MV-4-11 (cell line): ENCODE results near the gene TMEM132A.

Experiments
- DNase-seq: peaks from one replicate; lab custom pipeline; 2025; lab: John Stamatoyannopoulos, UW

Gene TMEM132A

DNA sequence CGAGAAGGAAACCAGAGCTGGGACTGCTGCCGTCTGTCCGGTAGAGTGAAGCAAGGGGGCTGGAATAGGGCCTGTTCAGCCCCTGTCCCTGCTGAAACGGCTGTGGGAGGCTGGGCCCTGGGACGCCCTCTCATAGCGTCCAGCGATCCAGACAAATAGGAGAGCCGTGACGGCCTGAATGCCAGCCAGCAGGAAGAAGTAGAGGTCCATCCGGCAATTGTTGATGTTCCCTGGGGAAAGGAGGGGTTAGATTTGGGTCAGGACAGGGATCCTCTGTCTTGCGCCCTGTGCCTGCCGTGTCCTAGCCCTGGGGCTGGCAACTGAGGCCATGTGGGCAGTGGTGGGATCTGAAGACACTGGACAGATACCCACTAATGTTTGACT, 12.9 kb downstream of the TMEM132A start:
- DNase-seq = no peak

DNA sequence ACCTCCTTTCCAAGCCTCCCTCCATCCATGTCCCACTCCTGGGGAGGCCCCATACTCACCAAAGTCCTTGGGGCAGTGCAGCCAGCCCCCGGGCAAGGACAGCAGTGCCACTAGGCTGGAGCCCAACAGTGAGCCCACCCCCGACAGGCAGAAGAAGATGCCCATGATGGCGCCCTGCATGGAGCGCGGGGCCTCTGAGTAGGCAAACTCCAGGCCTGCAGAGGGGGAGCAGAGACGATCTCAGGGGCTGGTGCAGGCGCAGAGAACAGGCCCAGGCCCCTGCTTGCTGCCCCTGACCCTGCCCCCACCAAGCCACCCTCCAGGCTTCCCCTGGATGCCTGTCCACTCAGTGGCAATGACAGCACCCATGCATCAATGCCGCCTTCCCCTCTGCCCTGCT, 13.6 kb downstream of the TMEM132A start:
- DNase-seq = no peak

DNA sequence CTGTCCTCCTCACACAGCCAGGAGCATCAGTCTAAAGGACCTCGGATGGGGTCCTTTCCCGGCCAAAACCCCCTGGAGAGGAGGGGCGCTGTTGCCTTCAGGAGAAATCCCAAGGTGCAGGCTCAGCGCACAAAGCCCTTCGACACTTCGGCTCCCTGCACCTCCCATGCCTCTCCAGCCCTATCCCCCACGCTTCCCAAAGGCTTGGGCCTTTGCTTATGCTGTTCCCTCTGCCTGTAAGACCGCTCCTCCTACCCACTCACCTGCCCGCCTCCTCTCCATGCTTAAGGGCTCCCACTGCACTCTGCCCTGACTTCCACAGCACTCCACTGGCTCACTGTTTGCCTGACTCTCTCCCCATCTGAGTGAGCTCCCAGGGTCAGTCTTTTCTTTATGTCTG, 14.2 kb downstream of the TMEM132A start:
- DNase-seq = no peak

- DNase-seq = no peak
Measured at GRCh38 chr11:60939301-60939700, 15.0 kb downstream of the TMEM132A start.

DNA sequence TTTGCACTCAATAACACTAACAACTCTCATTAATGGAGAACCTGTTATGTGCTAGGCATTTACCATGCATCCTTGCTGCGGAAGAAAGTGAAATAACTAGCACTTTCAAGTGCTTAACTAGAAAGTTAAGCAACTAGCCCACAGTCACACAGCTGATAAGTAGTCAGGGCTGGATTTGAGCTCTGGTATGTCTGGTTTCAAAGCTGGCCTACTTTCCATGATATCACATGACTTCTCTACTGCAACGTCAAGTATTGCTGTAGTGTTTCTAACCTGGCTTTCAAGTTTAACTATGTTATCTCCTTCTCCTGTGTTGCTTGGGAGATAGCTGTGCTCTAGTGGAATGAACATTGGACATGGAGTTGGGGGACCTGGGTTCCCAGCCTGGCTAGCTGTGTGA, 15.6 kb downstream of the TMEM132A start:
- no peak for DNase-seq

DNA sequence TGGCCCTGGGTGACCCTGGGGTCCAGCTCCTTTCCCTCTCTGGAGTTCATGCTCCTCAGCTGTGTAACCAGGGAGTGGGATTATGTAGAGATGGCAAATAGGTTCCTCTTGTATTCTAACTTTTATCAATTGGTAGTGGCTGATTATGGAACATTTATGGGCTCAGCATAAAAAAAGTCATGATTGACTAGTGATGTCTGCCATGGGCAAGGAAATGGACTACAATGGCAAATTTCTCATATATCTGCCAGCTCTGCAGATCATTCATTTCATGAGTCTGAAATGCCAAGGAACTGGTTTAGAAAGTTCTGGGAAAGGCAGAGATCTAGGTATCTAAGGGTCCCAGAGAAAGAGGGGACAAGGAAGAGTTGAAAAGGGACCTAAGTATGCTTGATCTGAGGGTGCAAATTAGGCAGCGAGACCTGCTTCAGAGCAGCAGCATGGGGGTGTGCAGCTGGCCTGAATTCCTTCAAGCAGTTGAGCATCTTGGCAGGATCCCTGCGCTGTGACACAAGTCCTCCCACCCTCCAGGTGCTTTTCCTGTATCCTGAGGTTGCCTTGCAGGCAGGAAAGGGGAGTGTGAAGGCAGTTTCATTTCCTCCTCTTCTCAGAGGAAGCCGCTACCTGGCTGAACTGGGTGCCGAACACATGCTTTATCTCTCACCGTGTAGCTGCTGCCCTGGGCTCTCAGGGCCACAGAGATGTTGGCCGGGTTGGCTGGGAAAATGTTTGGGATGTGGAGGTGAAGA, 17.3 kb downstream of the TMEM132A start:
- DNase-seq = no peak

DNA sequence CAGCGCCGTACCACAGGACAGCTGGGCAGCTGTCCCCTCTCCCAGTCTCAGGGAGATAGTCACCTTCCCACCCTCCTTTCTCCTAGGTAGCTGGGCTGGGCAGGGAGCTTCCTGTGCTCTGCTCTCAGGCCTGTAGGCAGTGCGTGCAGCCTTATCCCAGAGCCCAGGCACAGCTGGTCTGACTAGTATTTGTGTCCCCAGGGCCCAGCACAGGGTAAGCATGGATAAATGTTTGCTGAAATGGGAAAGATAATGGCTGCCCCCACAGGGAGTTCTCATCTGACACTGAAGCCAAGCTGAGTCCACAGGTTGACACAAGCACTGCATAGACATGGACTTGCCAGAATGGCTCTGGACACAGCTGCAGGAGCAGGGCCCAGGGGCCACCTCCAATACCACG, 18.0 kb downstream of the TMEM132A start:
- no peak for DNase-seq

GRCh38 chr11:60942970-60943565, 18.8 kb downstream of the TMEM132A start:
- no peak for DNase-seq

DNA sequence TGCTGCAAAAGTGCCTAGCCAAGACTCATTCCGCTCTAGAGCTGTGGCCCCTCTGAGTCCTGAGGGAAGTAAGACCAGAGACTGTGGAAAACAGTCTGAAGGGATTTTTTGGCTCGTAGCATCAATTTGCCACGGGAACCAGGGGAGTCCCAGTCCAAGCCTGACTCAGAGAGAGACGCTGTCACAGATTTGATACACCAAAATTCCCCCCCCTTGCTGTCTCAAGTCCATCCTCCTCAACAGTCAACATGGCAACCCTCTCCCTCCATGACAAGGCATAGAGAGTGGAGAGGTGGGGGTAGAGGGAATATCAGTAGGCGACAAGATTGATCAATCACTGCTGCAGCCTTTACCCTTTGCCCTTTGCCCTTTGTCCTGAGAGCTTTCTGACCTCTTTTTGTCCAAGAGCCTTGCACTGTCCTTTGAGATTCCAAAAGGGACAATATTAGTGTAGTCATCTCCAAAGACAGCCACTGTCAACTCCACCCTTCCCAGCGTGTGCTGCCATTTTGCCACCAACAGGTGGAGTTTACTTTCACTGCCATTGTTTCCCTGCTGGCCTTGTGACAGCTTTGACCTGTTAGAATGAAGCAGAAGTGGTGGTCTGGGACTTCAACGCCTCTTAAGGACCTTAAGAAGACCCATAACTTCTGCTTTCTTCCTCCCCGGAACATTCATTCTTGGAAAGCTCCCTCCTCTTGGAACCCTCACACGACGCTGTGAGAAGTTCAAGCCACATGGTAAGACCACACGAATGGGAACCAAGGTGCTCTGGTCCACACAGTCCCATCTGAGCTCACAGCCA, 20.4 kb downstream of the TMEM132A start:
- peak; percentile 87 for DNase-seq

GRCh38 chr11:60945295-60945667, 21.0 kb downstream of the TMEM132A start:
- no peak for DNase-seq

- no peak for DNase-seq
Measured at GRCh38 chr11:60946601-60947264, 22.5 kb downstream of the TMEM132A start.

DNA sequence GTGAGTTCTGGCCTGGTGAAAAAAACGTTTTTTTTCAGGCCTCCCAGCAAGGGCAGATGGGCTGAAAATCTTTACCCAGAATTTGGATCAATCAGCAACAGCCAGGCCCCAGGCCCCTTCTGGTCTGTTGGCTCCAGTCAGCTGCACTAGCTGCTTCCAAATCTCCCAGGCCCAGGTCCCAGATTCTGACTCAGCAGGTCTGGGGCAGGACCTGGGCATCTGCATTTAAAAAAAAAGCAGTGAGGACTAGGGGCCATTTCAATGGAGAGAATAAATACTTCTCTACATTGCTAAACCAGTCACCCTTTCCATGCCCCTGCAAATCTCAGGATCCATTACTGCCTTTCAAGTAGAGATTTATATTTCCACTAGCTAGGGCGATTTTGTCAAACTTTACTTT, 23.4 kb downstream of the TMEM132A start:
- no peak for DNase-seq

DNA sequence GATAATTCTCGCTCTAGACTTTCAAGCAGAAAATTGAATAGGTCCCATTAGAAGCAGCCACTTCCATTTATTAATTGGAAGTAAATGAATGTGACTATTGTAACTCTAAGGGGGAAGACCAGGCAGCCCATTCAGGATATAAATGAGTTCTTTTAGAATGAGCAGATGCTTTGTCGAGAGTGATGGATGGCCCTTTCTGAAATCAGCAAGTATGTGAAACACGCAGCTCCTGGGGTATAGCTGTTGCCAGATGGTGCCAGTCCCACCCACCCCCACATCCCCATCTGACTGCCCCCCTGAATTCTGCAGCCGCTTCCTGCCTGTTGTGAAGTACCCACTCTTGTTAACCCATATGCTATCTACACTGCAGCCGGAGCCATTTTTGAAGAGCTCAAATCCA, 24.0 kb downstream of the TMEM132A start:
- DNase-seq = no peak

GRCh38 chr11:60950024-60950423, 25.8 kb downstream of the TMEM132A start:
- DNase-seq = no peak

DNA sequence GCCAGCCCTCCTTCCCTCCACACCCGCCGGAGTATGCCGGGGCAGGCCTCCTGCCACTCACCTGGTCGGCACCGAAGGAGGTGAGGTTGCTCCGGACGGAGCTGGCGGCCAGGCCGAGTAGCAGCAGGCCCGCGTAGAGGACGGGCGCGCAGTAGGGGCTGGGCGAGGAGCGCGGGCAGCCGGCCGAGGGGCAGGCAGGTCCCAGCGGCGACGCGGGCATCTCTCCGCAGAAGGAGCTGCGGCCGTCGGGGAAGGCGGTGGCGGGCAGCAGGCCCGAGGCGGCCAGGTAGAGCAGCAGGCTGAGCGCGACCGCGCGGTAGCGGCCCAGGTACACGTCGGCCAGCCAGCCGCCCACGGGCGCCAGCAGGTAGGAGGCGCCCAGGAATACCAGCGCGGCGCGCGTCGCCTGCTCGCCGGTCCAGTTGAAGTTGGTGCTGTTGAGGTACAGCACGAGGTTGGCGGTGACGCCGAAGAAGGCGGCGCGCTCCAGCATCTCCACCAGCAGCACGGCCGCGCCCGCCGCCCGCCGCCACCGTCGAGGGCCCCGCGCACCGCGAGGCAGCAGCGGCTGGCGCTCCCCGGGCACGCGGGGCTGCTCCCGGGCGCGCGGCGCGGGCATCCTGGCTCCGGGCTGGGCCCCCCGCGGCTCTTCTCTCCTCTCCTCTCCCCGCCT, 26.8 kb downstream of the TMEM132A start:
- no peak for DNase-seq

GRCh38 chr11:60951606-60951903, 27.3 kb downstream of the TMEM132A start:
- no peak for DNase-seq

GRCh38 chr11:60951904-60952741, 27.9 kb downstream of the TMEM132A start, which contains the start of gene SLC15A3:
TSS of gene SLC15A3 (minus strand) at chr11:60952176. CDS start at chr11:60951551, 625 bp downstream.
- DNase-seq = peak; percentile 95

DNA sequence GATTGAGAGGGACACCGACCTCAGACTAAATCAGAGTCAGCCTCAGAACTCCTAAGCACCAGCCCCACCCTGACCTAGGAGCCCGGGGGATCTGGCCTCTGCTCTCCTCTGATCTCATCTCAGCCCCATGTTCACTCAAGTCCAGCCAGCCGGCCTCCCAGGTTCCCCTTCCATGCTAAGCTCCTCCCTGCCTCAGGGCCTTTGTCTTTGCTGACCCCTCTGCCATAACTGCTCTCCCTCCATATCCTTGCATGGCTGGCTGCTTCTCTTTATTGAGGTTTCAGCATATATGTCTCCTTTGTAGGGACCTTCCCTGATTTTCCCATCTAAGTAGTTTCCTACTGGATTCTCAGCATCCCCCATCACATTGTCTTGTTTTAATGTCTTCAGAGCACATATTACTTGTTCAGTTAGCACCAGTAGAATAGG, 28.5 kb downstream of the TMEM132A start:
- no peak for DNase-seq

GRCh38 chr11:60953781-60954180, 29.5 kb downstream of the TMEM132A start:
- DNase-seq = no peak

GRCh38 chr11:60954421-60954820, 30.2 kb downstream of the TMEM132A start:
- peak; percentile 50 for DNase-seq

- DNase-seq = no peak
Measured at GRCh38 chr11:60955571-60955970, 31.3 kb downstream of the TMEM132A start.
